GM19452 (cell line): ENCODE results near the gene GPATCH8.

Experiments
- ATAC-seq: cut with Tn5 transposase; IDR thresholded peaks from one replicate; pipeline ENCODE4 v1.9.1; 2021; ENCODE audit not compliant: unreplicated experiment

The GPATCH8 gene

DNA sequence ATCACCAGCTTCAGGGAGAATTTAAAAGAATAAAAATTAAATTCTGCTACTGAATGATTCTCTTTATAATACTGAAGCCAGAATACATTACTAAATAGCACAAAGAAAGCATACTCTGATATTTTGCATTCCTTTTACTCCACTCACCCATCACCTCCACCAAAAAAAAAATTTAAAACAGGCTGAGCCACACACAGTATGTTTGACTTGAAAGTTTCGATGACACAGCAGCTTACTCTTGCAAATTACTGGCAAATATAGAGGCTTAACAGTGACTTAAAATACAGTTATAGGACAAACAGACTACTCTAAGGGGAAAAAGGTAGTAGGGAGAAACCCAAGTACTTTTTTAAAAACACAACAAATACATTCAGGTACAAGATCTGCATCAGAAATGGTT lies 39.2 kb downstream of the GPATCH8 start:
- no peak for ATAC-seq

DNA sequence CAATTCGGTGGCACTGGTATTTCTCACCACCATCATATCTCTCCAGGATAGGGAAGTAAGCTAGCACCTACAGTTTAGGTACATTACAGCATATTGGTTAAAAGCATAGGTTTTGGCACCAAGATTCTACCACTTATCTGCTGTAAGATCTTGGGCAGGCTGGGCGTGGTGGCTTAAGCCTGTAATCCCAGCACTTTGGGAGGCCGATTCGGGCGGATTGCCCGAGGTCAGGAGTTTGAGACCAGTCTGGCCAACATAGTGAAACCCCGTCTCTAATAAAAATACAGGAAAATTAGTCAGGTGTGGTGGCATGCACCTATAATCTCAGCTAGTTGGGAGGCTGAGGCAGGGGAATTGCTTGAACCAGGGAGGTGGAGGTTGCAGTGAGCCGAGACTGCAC lies 51.4 kb downstream of the GPATCH8 start:
- no peak for ATAC-seq

DNA sequence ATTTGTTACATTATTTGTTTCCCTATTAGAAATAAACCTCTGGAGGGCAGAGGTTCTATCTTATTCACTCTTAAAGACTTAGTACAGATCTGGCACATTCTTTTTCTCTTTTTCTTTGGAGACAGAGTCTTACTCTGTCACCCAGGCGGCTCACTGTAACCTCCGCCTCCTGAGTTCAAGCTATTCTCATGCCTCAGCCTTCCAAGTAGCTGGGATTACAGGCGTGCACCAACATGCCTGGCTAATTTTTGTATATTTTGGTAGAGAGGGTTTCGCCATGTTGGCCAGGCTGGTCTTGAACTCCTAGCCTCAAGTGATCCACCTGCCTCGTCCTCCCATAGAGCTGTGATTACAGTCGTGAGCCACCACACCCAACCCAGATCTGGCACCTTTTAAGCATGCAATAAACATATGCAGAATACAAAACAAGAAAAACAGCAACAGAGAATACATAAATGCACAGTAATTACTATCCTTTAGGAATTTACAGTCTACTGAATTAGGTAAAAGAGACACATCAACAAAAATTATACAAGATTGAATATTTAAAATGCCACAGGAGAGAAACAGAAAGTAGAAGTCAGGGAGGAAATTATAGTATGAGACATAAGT lies 52.1 kb downstream of the GPATCH8 start:
- ATAC-seq = no peak

DNA sequence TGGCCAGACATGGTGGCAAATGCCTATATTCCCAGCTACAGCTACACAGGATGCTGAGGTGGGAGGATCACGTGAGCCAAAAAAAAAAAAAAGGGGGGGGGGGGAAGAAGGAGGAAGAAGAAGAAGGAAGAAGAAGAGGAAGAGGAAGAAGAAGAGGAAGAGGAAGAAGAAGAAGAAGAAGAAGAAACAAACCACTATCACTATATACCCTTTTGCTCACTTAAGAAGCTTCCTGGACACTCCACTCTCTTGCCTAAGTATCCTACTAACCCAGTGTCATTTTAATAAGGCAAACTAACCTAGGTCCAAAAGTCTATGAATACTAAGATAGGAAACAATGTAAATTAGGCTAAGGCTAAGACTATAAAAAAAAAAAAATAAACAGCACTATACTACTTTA lies 54.8 kb downstream of the GPATCH8 start:
- ATAC-seq = no peak

DNA sequence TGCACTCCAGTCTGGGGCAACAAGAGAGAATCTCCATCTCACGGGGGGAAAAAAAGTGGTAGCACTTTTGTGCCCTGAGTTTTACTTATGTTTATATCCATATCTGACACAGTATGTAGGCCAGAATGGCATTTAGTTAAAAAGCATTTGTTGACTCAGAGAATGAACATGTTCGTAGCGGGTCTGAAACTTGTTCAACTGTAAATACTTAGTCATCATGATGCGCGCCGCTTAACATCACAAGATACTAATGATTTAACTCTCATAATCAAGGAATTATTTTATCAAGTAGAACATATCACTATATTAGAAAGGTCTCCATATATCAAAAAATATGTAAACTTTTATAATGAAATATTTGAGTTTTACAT lies 58.5 kb downstream of the GPATCH8 start:
- no peak for ATAC-seq

DNA sequence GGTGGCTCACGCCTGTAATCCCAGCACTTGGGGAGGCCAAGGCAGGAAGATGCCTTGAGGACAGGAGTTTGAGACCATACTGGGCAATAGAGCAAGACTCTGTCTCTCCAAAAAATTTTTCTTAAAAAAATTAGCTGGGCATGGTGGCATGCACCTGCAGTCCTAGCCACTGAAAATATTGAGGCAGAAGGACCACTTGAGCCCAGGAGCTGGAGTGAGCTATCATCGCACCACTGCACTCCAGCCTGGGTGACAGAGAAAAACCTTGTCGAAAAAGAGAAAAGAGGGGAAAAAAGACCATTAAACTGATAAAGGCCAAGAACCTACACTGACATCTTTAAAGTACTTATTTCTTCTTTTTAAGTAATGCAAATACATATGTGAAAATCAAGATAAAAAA lies 60.4 kb downstream of the GPATCH8 start:
- ATAC-seq = no peak

DNA sequence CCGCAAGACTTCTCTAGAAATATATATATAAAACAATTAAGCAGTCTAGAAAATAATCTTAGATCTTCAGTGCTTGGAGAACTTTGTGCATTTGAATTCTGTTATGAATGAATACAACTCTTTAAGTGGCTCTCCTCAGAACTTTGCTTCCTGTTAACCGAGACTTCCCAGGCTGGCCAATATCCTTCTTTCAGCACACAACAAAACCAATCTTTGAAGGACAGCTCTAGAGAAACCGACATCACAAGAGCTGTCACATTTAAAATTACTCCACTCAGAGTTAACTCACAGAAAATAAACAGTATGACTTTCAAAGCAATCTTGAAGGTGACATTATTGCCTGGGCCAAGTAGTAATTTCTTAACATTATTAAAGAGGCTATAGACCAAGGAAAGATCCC lies 64.0 kb downstream of the GPATCH8 start:
- no peak for ATAC-seq

DNA sequence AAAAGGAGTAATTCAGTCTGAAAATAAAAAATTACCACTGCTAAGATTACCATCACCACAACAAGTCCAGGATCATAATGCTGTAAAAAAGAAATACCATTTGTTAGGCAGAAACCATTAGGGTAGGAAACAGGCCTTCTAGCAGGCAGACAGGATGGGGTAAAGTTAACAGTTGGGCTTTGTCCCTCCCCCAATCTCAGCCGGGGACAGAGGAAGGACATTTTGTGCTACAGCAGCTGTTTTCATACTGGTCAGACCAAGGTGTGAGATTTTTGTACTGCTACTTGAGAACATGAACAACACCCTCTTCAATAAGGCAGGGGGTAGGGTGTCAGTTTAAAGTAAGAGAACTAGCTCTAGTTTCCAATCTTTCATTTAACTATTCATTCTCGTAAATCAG lies 64.6 kb downstream of the GPATCH8 start:
- no peak for ATAC-seq

DNA sequence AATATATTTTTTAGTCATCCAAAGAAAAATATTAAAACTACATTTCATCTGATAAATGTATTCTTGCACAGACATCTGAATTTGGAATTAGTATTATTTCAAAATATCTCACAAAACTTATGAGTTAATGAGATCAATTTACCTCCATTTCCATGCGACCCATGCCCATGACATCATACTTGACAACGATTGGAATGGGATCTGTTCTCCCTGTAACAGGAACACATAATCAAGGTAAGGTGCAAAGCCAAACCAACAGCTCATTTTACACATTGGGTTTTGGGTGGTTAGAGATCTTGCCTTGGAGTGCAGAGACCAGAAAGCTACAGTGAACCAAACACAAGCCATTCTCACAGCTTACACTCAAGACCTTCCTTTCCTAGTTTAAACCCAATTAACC lies 66.9 kb downstream of the GPATCH8 start:
- ATAC-seq = no peak

DNA sequence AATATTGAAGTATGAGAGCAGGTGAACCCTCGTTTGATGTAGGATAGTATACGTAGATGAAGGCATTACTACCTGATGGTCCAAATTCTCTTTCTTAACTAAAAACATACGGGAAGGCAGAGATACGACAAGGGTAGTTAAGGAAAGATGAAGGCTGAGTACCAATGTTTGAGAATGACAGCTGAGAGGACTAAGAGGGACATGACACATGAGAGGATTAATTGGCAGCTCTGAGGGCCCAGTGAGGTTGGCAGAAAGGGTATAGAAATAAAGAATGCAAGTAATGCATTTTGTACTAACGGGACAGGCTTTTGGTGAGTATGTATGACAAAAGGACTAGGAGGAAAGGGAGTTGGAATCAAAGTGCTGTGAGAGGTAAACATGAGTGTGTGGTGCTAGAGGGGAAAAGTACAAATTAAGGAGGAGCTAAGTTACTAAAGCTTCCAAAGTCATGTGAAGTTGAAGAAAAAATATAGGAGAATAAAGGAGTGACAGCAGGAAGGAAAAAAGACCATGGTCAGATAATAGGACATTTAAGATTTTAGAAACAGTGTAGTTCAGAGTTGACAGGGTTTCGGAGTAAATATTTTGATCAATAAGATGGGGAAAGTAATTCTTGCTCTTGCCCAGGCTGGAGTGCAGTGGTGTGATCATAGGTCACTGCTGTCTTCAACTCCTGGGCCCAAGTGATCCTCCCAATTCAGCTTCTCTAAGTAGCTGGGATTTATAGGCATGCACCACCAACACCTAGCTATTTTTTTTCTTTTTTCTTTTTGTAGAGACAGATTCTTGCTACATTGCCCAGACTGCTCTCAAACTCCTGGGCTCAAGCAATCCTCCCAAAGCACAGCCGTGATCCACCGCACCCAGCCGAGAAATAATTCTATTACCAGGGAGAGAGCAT lies 70.7 kb downstream of the GPATCH8 start:
- ATAC-seq = no peak

DNA sequence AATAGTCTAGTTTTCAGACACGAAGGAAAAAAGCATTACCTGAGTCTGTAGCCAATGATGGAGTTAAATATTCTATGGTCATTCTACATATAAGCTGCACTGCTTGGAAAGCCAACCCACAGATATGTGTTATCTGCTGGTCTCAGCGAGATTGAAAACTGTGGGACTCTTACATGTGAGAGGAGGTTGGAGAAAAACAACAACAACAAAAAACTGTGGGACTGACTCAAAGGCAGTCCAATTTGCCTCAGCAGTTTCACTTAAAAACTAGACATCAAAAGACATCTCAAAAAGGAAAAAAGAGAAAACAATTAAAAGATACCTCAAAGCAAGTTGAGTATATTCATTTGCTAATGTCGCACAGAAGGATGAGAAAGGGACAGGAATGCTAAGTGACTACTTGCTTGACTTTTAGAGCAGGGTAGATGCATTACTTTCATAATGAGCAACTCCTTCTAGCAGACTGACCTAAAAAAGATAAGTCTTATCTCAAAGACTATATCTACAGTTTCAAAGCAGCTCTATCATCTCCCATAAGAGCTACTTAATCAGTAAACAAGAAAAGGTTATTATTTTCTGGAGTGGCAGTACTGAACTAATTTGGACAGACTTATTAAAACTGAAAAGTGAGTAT lies 78.3 kb downstream of the GPATCH8 start:
- ATAC-seq = no peak

DNA sequence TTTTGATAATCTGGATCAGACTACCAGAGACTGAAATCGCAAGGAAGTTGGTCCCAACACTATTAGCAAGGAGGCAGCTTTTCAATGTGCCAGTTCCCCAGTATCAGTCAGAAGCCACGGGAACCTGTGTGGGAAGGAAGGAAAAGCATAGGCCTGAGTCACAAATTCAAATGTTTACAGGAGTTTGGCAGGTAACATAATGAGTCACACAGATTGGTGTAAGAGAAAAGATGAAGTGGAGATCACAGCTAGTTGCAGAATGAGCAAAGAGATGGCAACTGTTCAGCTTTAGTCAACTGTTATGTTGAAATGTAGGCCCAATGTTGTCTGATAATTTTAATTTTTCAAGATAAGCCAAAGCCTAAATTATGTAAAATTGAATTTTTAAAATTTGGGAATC lies 85.7 kb downstream of the GPATCH8 start:
- no peak for ATAC-seq

DNA sequence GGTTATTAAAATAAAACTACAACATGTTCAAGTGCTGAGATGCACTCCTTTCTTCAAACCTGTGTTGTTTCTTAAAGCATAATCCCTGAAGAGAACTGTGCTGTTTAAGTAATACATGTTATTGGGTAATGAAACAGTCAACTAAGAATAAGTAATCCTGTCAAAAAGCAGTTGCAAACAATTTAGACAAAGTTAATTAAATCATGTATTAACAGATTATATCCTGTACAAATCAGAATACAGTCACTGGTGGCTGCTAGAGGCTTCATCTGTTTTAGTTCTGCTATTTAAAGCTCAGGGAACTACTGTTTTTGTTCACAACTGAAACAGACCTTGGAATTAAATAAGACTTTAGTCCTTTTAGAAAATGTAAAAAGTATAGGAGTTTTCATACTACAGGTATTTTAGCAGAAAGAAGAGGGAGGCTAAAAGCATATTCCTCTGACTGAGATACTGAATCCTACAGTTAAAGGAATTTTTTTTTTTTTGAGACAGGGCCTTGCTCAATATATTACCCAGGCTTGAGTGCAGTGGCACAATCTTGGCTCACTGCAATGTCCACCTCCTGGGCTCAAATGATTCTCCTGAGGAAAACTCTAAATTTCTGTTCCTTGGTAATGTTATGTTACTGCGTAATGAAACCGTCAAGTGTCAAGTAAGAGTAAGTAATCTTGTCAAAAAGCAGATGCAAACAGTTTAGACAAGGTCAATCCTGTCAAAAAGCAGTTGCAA lies 86.5 kb downstream of the GPATCH8 start:
- ATAC-seq = no peak

DNA sequence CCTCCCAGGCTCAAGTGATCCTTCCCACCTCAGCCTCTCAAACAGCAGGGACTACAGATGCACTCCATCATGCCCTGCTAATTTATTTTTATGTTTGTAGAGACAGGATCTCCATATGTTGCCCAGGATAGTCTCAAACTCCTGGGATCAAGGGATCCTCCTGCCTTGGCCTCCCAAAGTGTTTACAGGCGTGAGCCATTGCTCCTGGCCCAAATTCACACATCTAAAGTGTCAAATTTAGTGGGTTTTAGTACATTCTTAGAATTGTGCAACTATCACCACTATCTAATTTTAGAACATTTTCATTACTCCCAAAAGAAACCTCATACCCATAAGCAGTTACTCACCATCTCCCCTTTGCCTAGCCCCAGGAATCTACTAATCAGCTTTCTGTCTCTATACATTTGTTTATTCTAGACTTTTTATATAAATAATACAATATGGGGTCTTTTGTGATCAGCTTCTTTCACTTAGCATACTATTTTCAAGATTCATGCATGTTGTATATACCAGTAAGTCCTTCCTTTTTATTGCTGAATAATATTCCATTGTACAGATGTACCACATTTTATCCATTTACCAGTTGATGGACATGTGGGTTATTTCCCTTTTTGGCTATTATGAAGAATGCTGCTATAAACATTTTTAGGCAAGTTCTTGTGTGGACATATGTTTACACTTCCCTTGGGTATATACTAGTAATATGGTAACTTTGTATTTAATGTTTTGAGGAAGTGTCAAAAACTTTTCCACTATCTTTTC lies 88.6 kb downstream of the GPATCH8 start:
- ATAC-seq = no peak

DNA sequence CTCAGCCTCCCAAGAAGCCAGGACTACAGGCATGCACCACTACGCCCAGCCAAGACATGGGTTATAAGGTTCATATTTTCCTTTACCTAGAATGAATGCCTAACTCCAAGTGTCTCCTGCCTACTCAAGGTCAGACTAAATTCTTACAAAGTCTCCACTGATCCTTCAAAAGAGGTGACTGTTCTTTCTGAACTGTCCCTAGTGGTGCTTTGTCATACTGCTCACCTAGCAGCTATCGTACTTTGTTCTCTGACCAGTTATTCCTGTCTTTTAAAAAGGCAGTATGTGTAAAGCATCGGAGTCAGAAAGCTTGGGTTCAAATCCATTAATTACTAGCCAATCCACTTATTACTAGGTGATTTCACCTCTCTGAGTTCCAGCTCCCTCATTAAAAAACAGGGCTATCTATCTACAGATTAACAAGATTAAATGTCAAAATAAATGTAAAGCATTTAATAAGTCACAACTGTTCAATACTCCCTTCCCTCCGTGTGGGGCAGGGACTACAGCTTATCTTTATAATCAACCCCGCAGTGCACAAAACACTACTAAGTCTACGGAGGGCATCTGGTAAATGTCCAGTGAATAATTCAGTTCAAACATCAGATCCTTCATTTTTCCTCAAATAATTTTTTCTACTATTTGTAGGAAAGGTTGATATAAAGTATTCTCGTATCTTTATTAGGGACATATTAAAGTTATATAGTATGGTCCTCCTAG lies 93.7 kb downstream of the GPATCH8 start:
- ATAC-seq = no peak

DNA sequence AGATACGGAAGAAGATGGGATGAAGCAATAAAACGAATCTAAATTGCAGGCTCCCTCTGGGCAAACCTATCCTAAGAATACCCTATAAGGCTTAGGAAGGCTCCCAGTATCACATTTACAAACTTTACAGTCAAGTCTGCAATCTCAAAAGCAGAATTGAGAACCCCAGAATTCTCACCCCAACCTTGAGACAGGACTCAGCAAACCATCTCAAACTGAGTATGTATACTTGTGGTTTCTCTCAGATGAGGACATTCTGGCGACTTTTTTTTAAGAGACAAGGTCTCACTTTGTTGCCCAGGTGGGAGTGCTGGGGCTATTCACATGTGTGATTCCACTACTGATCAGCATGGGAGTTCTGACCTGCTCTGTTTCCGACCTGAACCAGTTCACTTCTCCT lies 94.4 kb downstream of the GPATCH8 start:
- ATAC-seq = no peak

DNA sequence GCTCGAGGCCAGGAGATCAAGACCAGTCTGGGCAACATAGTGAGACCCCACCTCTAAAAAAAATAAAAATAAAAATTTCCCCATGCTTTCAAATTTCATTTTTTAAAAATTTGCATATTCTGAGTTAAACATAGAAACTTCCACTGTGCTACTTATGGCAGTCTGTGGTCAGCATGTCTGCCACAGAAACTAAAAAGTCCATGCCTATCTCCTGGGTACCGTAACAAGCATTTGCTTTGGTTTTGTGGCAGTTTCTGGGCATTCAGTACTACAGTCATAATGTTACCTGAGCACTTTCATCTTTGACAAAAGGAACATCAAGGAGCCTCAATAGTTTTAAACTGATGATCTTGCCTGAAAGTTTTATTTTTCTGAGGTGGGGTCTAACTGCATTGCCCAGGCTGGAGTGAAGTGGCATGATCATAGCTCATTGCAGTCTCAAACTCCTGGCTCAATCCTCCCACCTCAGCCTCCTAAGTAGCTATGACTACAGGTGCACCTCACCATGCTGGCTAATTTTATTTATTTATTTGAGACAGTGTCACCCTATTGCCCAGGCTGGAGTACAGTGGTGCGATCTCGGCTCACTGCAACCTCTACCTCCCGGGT lies 100.5 kb downstream of the GPATCH8 start:
- no peak for ATAC-seq

DNA sequence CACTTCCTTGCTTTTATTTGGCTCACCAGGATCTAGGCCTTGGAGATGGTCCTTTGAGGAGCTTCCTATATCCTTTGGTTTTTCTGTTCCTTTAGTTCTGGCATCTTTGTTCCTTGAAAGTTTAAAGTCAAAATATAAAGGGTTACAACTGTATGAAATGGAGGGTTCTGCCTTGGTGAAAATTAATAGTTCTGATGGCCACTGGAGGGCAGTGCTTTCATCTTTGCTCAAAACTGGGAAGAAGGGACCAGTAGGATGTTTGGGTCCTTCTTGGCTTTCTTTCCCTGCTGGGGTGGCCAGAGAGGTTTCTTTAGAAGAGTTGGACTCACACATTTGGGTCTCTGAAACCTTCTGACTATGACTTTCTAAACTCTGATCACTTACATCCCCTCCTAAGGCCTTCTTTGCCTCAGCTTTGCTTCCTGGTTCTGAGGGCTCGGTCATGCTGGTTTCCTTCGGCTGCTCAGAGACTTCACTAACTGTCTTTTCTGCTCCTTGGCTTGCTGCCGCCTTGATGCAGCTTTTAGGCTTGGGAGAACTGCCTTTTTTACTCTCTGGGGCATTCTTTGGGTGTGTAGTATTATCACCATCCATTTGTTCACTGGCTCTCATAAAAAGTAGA lies 102.9 kb downstream of the GPATCH8 start:
- ATAC-seq = no peak
